ENCODE measurements around the gene RSPH1. TPM values are rescaled to one million over a fixed set of nuclear protein-coding genes. Genes with fewer than 3 reads are reported as not detected.
A peak's percentile ranks its signal among the peaks of the same experiment; 100 is the strongest.

Gene RSPH1
- 0.16 TPM for total RNA-seq

DNA sequence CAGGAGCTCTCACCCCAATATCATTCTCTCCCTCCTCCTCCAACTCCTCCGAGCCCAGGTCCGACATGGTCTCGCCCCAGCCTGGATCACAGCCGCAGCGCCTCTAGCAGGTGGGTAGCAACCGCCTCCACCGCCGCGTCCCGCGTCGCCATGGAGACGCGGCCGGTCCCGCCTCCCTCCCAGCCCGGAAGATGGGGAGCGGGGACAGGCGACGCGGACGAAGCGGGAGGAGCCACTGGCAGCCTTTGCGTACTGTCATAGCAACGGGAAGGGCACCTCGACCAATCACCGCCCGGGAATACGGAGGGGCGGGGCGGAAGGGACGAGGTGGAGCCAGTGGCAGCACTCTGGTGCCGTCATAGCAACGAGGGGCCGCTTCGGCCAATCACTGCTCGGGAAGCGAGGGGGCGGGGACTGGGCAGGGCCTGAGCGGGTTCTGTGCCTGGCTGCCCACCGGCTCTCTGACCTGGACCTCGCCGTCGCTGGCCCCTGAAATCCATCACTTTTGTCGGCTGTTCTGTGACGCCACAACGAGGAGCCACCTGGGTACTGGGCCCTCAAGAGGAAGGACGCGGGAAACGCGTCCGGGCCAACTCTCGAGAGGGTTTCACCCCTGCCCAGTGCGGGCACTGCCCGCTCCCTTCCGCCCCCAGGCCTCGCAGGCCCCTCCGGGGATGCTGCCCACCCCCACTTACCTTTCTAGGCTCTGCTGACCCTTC, at the start of gene RSPH1:
Gene RSPH1, minus strand, starts transcription at position 105 of the 719 bp plus-strand sequence. Its CDS starts 38 bp downstream, at position 67.
- DNase-seq = peak; percentile 100

DNA sequence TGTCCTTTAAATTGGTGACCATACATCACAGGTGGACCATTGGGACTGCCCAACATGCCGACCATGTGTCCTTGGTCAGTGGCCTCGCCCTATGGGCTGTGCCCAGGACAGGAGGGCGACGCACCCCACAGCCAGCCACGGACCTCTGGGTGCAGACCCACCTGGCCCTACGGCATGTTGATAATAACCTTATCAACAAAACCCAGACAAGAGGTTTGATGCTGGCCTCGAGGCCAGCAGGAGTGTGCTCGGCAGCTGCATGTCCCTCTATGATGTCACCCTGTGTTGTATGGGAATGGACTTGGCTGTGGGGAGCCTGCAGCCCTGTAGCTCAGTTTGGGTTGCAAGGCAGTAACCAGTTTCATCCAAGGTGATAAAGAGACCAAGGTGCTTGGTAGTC, 49.7 kb upstream of the RSPH1 start:
- no peak for DNase-seq

DNA sequence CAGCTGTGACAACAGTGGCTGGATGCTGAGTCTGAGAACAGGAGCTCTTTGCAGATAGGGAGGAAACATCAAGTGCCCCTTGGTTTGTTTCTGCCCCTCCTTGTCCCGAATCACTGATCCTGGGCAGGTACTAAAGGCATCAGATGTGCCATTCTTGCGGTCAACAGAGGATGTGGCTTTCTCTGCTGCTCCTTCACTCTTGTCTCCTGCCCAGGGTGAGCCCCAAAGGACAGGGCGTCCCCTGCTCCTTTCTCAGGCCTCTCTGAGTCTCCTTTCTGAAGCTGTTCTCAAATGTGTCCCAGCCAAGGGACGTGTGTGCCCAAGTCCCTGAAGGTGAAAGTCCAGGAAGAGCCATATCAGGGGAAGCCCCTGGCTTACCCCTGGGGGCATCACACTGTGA, 49.3 kb upstream of the RSPH1 start:
- DNase-seq = no peak

- no peak for DNase-seq
Measured at GRCh38 chr21:42544544-42544943, 48.5 kb upstream of the RSPH1 start.

GRCh38 chr21:42543106-42543847, 47.3 kb upstream of the RSPH1 start:
- DNase-seq = no peak

GRCh38 chr21:42542596-42542995, 46.6 kb upstream of the RSPH1 start:
- DNase-seq = no peak

DNA sequence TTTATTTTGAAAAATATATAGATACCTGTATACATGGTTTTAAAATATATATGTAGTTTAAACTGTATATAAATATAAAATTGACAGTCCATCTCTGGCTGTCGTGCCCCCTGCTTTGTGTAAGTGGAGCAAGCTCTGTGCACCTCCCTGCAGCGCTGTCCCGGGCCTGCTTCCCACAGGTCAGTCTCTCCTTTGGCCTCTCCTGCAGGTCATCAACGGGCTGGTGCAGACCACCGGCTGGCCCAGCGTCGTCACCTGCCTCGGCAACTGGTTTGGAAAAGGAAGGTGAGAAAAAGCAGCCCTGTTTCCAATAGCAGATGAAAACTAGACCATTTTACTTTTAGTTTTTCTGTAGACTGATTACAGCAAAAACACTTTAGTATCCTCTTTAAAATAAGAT, 46.2 kb upstream of the RSPH1 start:
- no peak for DNase-seq

DNA sequence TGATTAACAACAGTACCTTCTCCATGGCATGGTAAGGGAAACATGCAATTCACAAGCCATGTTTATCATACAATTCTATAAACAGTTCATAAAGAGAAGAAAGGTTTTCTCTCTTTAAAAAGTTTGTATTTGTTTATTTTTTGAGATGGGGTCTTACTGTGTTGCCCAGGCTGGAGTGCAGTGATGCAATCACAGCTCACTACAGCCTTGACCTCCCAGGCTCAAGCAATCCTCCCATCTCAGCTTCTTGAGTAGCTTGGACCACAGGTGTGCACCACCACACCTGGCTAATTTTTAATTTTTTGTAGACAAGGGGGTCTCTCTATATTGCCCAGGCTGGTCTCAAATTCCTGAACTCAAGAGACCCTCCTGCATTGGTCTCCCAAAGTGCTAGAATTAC, 45.6 kb upstream of the RSPH1 start:
- DNase-seq = no peak

DNA sequence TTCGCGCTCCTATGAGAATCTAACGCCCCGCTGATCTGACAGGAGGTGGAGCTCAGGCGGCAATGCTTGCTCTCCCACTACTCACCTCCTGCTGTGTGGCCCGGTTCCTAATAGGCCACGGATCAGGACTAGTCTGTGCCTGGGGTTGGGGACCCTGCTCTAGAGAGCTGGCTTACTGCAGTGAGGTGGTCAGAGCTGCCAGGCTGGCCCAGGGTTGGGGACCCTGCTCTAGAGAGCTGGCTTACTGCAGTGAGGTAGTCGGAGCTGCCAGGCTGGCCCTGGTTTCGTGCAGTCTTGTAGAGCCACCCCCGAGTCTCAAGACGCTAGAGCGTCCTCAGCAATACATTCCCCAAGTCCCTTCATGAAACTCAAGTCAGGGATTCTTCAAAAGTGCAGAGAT, 45.1 kb upstream of the RSPH1 start:
- no peak for DNase-seq

- no peak for DNase-seq
Measured at GRCh38 chr21:42540396-42540795, 44.4 kb upstream of the RSPH1 start.

- no peak for DNase-seq
Measured at GRCh38 chr21:42539931-42540343, 43.9 kb upstream of the RSPH1 start.

DNA sequence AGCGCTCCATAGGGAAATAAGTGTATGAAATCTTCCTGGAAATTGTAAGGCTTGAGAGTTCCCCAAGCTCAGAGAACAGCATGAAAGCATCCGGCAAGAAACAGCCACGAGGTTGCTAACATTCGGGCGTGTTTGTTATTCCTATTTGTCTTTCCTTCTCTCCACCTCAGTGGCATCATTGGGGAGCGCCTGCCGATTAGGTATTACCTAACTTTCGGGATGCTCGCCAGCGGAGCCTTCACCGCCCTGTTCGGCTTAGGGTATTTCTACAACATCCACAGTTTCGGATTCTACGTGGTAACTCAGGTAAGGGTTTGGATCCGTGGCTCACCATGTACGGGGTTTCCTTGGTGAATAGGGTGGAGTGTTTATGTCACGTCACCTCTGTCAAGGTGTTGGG, 43.3 kb upstream of the RSPH1 start:
- DNase-seq = no peak

- DNase-seq = no peak
Measured at GRCh38 chr21:42538479-42539275, 42.7 kb upstream of the RSPH1 start.

GRCh38 chr21:42537106-42537742, 41.2 kb upstream of the RSPH1 start:
- DNase-seq = no peak

DNA sequence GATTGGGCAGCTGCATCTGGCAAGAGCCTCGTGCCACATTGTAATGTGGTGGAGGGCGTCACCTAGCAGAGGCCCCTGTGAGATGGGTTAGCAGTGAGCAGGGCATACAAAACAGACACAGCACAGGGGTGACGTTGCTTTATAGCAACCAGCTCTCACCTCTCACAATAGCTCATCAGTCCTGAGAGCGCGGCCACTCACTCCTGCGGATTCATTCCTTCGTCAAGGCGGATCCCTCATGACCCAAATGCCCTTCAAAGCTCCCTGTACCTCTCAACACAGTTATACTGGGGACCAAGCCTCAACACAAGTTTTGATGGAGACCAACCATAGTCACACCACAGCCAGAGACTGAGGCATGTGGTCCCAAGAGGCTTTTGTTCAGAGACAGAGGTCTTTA, 40.6 kb upstream of the RSPH1 start:
- no peak for DNase-seq

DNA sequence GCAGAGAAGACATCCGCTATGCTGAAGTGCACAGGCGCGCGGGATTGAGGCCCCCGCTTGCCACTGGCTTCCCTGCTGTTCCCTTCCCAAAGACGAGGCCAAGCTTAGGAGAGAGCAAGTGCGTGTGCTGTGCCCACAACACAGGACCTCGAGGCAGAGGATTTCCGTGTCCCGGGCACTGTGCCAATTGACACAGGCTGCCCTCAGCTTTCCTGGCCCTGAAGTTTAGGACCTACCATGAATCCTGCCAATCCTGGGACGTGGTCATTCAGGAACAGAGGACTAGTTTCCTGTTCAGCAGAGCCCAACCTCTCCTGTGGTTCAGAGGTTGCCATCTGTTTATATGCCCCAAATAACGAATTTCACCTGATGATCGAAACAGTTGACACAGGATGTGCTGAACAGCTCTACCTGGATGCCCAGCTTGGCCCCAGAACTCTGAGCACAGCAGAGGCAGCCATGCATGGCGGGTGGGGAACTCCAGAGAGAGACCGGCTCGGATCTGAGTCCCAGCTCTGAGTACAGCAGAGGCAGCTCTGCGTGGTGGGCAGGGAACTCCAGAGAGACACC, 39.7 kb upstream of the RSPH1 start:
- DNase-seq = no peak

GRCh38 chr21:42534421-42535378, 38.7 kb upstream of the RSPH1 start:
- no peak for DNase-seq

GRCh38 chr21:42533963-42534355, 37.9 kb upstream of the RSPH1 start:
- no peak for DNase-seq

- no peak for DNase-seq
Measured at GRCh38 chr21:42533306-42533962, 37.4 kb upstream of the RSPH1 start.

DNA sequence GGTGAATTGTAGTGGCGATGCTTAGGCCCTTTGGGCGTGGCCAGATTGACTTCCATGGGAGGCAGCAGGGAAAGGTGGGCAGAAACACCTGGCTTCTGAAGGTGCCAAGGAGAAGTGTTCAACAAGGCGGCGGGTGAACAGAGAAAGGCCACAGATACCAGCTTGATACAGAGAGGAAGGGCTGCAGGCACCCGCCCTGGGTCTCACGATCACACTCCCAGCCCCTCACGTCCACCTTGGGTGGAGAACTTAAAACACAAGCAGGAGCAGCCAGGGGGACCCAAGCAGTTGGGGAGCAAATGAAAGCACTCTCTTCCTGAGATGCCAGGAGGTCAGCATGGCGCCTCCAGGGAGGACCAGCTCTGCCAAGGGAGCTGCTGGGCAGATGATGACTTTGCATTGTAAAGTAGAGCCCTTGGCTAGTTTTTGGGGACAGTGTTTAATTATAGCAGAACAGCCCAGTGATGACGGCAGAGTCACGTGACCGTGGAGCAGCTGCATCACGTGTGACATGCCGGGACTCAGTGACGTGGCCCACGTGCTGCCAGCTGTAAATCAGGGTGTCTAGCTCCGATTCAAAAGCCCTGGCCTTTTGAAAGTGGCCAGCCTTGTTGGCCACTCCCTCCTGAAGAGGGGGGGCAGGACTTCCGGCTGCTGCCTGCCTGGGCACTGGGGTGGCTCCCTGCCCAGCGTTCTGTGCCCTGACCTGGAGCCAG, 36.6 kb upstream of the RSPH1 start:
- peak; percentile 73 for DNase-seq

Measured in occipital lobe (tissue), 2 donors.